Fibroblast of lung (primary cell): Measurements from ENCODE around the gene SLC22A5. TPM values are rescaled to one million over a fixed set of nuclear protein-coding genes. Genes with fewer than 3 reads are reported as not detected.
A peak's percentile ranks its signal among the peaks of the same experiment; 100 is the strongest.

ENCODE experiments used
- DNase-seq, 2 donors: peaks; one replicate each; pipeline versions ENCODE4 v3.0.0 to v3.0.0-alpha.2; 2010; ENCODE audit warnings: low read depth in 2 of 2
- H2AFZ ChIP-seq: 2 replicates; pipeline ENCODE4 v1.5.1; 2012; ENCODE audit warnings: low read length, control low read depth, inconsistent platforms
- H3K27ac ChIP-seq: 2 replicates; pipeline ENCODE4 v1.5.1; 2011; ENCODE audit warnings: low read length, control low read depth; ENCODE audit not compliant: insufficient read depth
- H3K27me3 ChIP-seq: 2 replicates; pipeline ENCODE4 v1.5.1; 2011; ENCODE audit warnings: mild to moderate bottlenecking, low read length; ENCODE audit not compliant: control insufficient read depth, insufficient read depth
- H3K36me3 ChIP-seq: 2 replicates; pipeline ENCODE4 v1.5.1; 2011; ENCODE audit warnings: low read length; ENCODE audit not compliant: control insufficient read depth, insufficient read depth
- H3K4me1 ChIP-seq: 2 replicates; pipeline ENCODE4 v1.5.1; 2011; ENCODE audit warnings: low read length; ENCODE audit not compliant: control insufficient read depth, insufficient read depth; ENCODE audit errors: extremely low read depth
- H3K4me2 ChIP-seq: 2 replicates; pipeline ENCODE4 v1.5.1; 2011; ENCODE audit warnings: low read length, control low read depth; ENCODE audit not compliant: insufficient read depth; ENCODE audit errors: extremely low read depth
- H3K4me3 ChIP-seq, 4 experiments: fragments of 200-600 bp in 1 of 4; sonication (generic) in 1 of 4; replicated peaks in 1 of 4; 2 replicates each; pipeline ENCODE4 v1.5.1; 2011 to 2016; ENCODE audit warnings: low read length in 4 of 4, low read depth in 3 of 4, mild to moderate bottlenecking in 3 of 4, control low read depth in 2 of 4, inconsistent platforms in 1 of 4, mixed read lengths in 1 of 4; ENCODE audit not compliant: insufficient read depth in 1 of 4; ENCODE audit errors: control extremely low read depth in 1 of 4
- H3K79me2 ChIP-seq: 2 replicates; pipeline ENCODE4 v1.5.1; 2012; ENCODE audit warnings: mild to moderate bottlenecking, low read length, inconsistent platforms; ENCODE audit not compliant: control insufficient read depth, insufficient read depth
- H3K9ac ChIP-seq: 2 replicates; pipeline ENCODE4 v1.5.1; 2011; ENCODE audit warnings: mild to moderate bottlenecking, low read length, control low read depth; ENCODE audit not compliant: insufficient read depth
- H3K9me3 ChIP-seq: 2 replicates; pipeline ENCODE4 v1.5.1; 2012; ENCODE audit warnings: low read depth, low read length; ENCODE audit not compliant: control insufficient read depth, insufficient read depth
- H4K20me1 ChIP-seq: 2 replicates; pipeline ENCODE4 v1.5.1; 2011; ENCODE audit warnings: low read length; ENCODE audit not compliant: control insufficient read depth, insufficient read depth; ENCODE audit errors: extremely low read depth
- CTCF ChIP-seq, 2 donors: IDR thresholded peaks in 1 of 2; conservative IDR thresholded peaks in 1 of 2; 1 replicate in 1 of 2; 2 replicates in 1 of 2; pipeline ENCODE4 v1.5.1; 2011 to 2012; ENCODE audit warnings: low read length in 2 of 2, control low read depth in 1 of 2, inconsistent platforms in 1 of 2, low read depth in 1 of 2, mild to moderate bottlenecking in 1 of 2
- EZH2 ChIP-seq: IDR thresholded peaks from 2 replicates; pipeline ENCODE4 v1.5.1; 2012; ENCODE audit warnings: low read length, control low read depth, mild to moderate bottlenecking; ENCODE audit errors: missing control alignments
- polyA plus RNA-seq, 2 donors: library from polyadenylated mRNA; depleted of rRNA in 1 of 2; stranded (reverse) in 1 of 2; unstranded in 1 of 2; fragments of >200 nt; gene quantifications; 2 replicates each; pipeline ENCODE4 v1.2.1, GENCODE V29; 2011 to 2012; ENCODE audit warnings: missing spikeins in 1 of 2
- total RNA-seq: library from RNA; depleted of rRNA; stranded (reverse); fragments of >200 nt; gene quantifications from 2 replicates; pipeline ENCODE4 v1.2.1, GENCODE V29; 2014

Gene SLC22A5
- total and polyA plus RNA-seq, 2 donors (not counting 1 experiment from before 2014, with no cell fraction given), result 3.4 to 8.8 TPM

- Histone ChIP-seq H3K4me2 (no peak overlapping the region), H3K9ac (no peak overlapping the region), H3K79me2 (peaks cover 9% of the 10 kb centered on the region), H3K27me3 (no peaks in the 10 kb centered on the region), H3K4me1 (peaks cover 39% of the 10 kb centered on the region), H3K9me3 (no peaks in the 10 kb centered on the region), H2AFZ (no peak overlapping the region), H3K36me3 (no peaks in the 10 kb centered on the region), H3K27ac (no peak overlapping the region), H3K4me3 (no peak overlapping the region), H4K20me1 (no peaks in the 10 kb centered on the region)
- TF ChIP-seq EZH2 (no peak), CTCF (conservative IDR thresholded peaks at IDR 0.05 in 1 of 2, IDR thresholded peaks at IDR 0.05 in 1 of 2; ENCODE audit: low read depth in 1 of 2, low read length in 2 of 2) (no peak)
- DNase-seq, result no peak
These were observed 63.6 kb downstream of the SLC22A5 start for GRCh38 chr5:132433141-132433540.

GRCh38 chr5:132434416-132435286 lies 65.1 kb downstream of the SLC22A5 start:
- Histone ChIP-seq H4K20me1 (no peaks in the 10 kb centered on the region), H3K27ac (peak overlapping the region; percentile 21), H3K36me3 (no peaks in the 10 kb centered on the region), H3K9ac (no peak overlapping the region), H3K4me1 (peaks cover 37% of the 10 kb centered on the region), H3K4me3 (no peak overlapping the region), H2AFZ (no peak overlapping the region), H3K79me2 (peaks cover 6% of the 10 kb centered on the region), H3K4me2 (peak overlapping the region; percentile 54), H3K9me3 (no peaks in the 10 kb centered on the region), H3K27me3 (no peaks in the 10 kb centered on the region)
- no peak for DNase-seq
- TF ChIP-seq EZH2 (no peak), CTCF (conservative IDR thresholded peaks at IDR 0.05 in 1 of 2, IDR thresholded peaks at IDR 0.05 in 1 of 2; ENCODE audit: low read depth in 1 of 2, low read length in 2 of 2) (no peak)

- Histone ChIP-seq H3K4me3 (no peak overlapping the region), H3K4me2 (no peak overlapping the region), H3K79me2 (peaks cover 6% of the 10 kb centered on the region), H3K27me3 (no peaks in the 10 kb centered on the region), H3K9me3 (no peaks in the 10 kb centered on the region), H2AFZ (no peak overlapping the region), H3K36me3 (no peaks in the 10 kb centered on the region), H4K20me1 (no peaks in the 10 kb centered on the region), H3K9ac (no peak overlapping the region), H3K4me1 (peaks cover 38% of the 10 kb centered on the region), H3K27ac (no peak overlapping the region)
- TF ChIP-seq EZH2, result no peak
- TF ChIP-seq CTCF (conservative IDR thresholded peaks at IDR 0.05 in 1 of 2, IDR thresholded peaks at IDR 0.05 in 1 of 2; ENCODE audit: low read depth in 1 of 2, low read length in 2 of 2), result no peak
- no peak for DNase-seq
These were observed 65.9 kb downstream of the SLC22A5 start for GRCh38 chr5:132435447-132435846.
